ENCODE data around the gene ZFPL1. TPM values are rescaled to one million over a fixed set of nuclear protein-coding genes. Genes with fewer than 3 reads are reported as not detected.
A peak's percentile ranks its signal among the peaks of the same experiment; 100 is the strongest.

The ZFPL1 gene
- total RNA-seq, 4 donors from 2014 or later, result 28.3 to 74.4 (median 49.3) TPM

DNA sequence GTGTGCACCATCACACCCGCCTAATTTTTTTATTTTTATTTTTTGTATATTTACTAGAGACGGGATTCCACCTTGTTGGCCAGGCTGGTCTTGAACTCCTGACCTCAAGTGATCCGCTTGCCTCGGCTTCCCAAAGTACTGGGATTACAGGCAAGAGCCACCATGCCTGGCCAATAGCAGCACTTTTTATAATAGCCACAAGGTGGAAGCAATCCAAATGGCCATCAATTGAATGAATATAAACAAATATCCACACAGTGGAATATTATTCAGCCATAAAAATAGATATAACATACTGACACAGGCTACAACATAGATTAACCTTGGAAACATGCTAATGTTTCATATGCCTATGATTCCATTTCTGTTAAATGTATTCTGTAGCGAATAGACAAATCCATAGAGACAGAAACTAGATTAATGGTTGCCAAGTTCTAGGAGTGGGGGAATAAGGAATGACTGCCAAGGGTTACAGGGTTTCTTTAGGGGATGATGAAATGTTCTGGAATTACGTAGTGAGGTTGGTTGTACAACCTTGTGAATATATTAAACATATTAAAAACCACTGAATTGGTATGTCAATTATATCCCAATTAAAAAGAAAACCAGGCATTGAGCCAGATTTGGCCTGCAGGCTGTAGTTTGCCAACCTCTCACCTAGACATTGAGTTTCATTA is 16.8 kb downstream of the ZFPL1 start:
- peaks cover 0 to 6% of the 10 kb centered on the region in 2 donors for H3K36me3 ChIP-seq
- no peak overlapping the region for H3K4me3 ChIP-seq (replicated peaks in 1 of 3)
- intact Hi-C loops (cut with DNase I), result no loop called here
- no peaks in the 10 kb centered on the region for H3K27me3 ChIP-seq
- H3K4me1 ChIP-seq, result peaks cover 9 to 35% of the 10 kb centered on the region in 2 donors
- no peak overlapping the region for H3K27ac ChIP-seq
- H3K9me3 ChIP-seq, result no peaks in the 10 kb centered on the region
- WGBS, 2 donors, result 91 to 94% methylated on average over 6 of the region's 6 CpGs
- DNase-seq, result no peak
- TF ChIP-seq POLR2A (IDR thresholded peaks at IDR 0.05), result no peak
- TF ChIP-seq, protein P1, sequence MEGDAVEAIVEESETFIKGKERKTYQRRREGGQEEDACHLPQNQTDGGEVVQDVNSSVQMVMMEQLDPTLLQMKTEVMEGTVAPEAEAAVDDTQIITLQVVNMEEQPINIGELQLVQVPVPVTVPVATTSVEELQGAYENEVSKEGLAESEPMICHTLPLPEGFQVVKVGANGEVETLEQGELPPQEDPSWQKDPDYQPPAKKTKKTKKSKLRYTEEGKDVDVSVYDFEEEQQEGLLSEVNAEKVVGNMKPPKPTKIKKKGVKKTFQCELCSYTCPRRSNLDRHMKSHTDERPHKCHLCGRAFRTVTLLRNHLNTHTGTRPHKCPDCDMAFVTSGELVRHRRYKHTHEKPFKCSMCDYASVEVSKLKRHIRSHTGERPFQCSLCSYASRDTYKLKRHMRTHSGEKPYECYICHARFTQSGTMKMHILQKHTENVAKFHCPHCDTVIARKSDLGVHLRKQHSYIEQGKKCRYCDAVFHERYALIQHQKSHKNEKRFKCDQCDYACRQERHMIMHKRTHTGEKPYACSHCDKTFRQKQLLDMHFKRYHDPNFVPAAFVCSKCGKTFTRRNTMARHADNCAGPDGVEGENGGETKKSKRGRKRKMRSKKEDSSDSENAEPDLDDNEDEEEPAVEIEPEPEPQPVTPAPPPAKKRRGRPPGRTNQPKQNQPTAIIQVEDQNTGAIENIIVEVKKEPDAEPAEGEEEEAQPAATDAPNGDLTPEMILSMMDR (IDR thresholded peaks at IDR 0.05), result no peak

DNA sequence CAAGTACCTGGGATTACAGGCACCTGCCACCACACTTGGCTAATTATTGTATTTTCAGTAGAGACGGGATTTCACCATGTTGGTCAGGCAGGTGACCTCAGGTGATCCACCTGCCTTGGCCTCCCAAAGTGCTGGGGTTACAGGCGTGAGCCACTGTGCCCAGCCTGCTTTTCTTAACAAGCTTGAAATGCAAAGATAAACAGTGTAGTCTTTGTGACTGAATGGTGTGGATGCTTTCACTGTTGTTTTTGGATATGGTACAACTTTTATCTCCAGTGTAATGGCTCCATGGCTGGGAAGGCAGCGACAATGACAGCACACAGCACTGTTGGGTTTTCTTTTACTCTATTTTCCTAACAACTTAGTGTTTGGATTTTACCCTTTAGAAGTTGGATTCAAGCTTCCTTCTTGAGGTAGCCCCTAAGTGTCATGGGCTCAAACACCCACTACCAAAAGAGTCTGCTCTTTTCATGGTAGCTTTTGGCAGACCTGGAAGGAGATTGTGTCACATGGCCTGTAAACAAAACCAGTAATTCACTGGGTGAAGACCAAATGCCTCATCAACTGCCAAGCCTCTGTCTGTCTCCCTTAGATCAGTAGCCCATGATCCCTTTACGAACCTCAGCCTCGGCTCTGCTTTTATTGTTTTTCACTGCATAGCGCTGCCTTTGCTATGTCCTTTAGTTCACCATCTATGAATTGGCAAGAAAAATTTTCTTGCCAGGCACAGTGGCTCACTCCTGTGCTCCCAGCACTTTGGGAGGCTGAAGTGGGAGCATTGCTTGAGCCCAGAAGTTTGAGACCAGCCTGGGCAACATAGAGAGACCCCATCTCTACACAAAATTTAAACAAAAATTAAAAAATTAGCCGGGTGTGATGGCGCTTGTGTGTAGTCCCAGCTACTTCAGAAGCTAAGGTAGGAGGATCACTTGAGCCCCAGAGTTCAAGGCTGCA is 18.4 kb downstream of the ZFPL1 start:
- H3K4me3 ChIP-seq (replicated peaks in 1 of 3), result no peak overlapping the region
- DNase-seq, result no peak
- H3K36me3 ChIP-seq, result peaks cover 0 to 7% of the 10 kb centered on the region in 2 donors
- no peaks in the 10 kb centered on the region for H3K9me3 ChIP-seq
- no peak for TF ChIP-seq POLR2A (IDR thresholded peaks at IDR 0.05)
- TF ChIP-seq, protein P1 (IDR thresholded peaks at IDR 0.05), result no peak
- WGBS, 2 donors, result 75 to 77% methylated on average over 8 of the region's 8 CpGs
- H3K27me3 ChIP-seq, result no peaks in the 10 kb centered on the region
- peaks cover 2 to 26% of the 10 kb centered on the region in 2 donors for H3K4me1 ChIP-seq
- intact Hi-C loops (cut with DNase I), result no loop called here
- peak overlapping the region in 2 of 3 donors; percentile 17 to 41 for H3K27ac ChIP-seq

DNA sequence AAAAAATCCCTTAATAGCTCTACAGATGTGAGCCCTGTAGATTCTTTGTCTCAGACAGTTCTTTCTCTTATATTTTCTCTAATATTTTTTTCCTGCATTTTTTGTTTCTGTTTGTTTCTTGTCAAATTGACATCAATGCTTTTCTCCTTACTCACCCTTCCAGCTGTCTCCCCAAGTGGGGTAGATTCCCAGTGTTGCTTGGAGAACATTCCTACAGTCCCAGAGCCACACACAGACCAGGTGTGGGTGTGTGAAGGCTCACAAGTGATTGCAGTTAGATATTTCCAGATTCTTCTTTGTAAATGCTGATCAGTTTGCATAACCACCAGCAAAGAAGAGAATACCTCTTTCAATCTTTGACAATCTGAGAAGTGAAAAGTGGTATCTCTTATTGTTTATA is 19.5 kb downstream of the ZFPL1 start:
- H3K27ac ChIP-seq, result no peak overlapping the region
- intact Hi-C loops (cut with DNase I), result no loop called here

DNA sequence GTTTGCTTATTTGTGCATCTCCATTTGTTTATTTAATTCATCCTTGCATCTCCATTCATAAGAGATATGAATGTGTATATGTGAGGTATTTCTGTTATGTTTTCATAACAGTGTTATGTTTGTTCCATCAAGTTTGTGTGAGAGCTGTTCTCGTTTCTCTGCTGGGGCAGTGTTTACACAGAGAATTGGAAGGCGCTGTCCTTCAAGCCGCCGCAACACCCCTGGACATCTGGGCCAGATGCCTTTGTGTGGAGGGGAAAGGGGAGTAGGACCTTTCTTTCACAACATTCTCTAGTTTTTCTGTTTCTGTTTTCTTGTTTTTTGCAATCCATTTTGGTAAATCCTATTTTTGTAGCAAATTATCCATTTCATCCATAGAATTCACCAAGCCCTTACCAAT is 20.6 kb downstream of the ZFPL1 start:
- intact Hi-C loops (cut with DNase I), result no loop called here
- DNase-seq, result no peak
- H3K36me3 ChIP-seq, result peaks cover 14 to 24% of the 10 kb centered on the region in 2 donors
- 77% methylated on average over 4 of the region's 4 CpGs for WGBS, 2 donors
- H3K9me3 ChIP-seq, result no peaks in the 10 kb centered on the region
- no peak overlapping the region for H3K4me3 ChIP-seq (replicated peaks in 1 of 3)
- no peak for TF ChIP-seq POLR2A (IDR thresholded peaks at IDR 0.05)
- TF ChIP-seq, protein P1 (IDR thresholded peaks at IDR 0.05), result no peak
- H3K27me3 ChIP-seq, result no peaks in the 10 kb centered on the region
- peaks cover 0 to 26% of the 10 kb centered on the region in 2 donors for H3K4me1 ChIP-seq
- H3K27ac ChIP-seq, result no peak overlapping the region

More for the DNA sequence above, 19.5 kb downstream of the ZFPL1 start:
- Histone ChIP-seq H3K36me3 (peaks cover 9 to 14% of the 10 kb centered on the region in 2 donors), H3K9me3 (no peaks in the 10 kb centered on the region), H3K4me3 (replicated peaks in 1 of 3) (no peak overlapping the region), H3K4me1 (peaks cover 0 to 26% of the 10 kb centered on the region in 2 donors), H3K27me3 (no peaks in the 10 kb centered on the region)
- DNase-seq, result no peak
- TF ChIP-seq, protein P1 (IDR thresholded peaks at IDR 0.05), result no peak
- TF ChIP-seq POLR2A (IDR thresholded peaks at IDR 0.05), result no peak
